Stimulated activated CD4-positive, alpha-beta T cell treated with anti-CD3 and anti-CD28 coated beads, TNF-alpha, amount 100 ng/mL, for 24 hours (primary cell): Measurements from ENCODE around the gene MRGPRX2.

Source experiments
- DNase-seq, 3 experiments: peaks; one replicate each; pipeline ENCODE4 v3.0.0-alpha.2; 2020; ENCODE audit warnings: low read depth in 3 of 3

The MRGPRX2 gene

DNA sequence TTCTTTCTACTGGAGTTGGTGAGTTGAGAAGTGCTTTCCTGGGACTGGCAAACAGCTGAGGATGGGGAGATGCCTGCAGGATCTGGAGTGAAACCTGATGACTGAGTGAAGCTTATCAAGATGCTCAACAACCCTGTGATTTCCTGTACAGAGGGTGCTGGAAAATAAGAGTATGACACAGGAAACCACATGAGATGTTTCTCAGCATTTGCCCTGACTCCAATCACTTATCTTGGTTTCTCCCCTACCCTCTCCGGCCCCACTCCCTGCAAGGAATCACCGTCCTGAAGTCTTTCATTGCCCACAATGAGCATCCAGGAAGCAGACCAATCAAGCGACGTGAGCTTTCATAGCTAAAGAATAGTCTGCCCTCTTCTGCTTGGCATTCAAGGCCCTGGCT, at the start of gene MRGPRX2:
MRGPRX2 (minus strand) TSS at position 89 of the 400 bp plus-strand sequence. CDS start 4,315 bp downstream, outside the sequence.
- DNase-seq, result peak in 1 of 3 experiments; percentile 16

- no peak for DNase-seq
Measured at GRCh38 chr11:19110295-19110694, 49.8 kb upstream of the MRGPRX2 start.

- DNase-seq, result no peak
Measured at GRCh38 chr11:19107125-19107524, 46.6 kb upstream of the MRGPRX2 start.

GRCh38 chr11:19105011-19105410, 44.5 kb upstream of the MRGPRX2 start:
- no peak for DNase-seq

- DNase-seq, result no peak
Measured at GRCh38 chr11:19102521-19102900, 42.0 kb upstream of the MRGPRX2 start.

DNA sequence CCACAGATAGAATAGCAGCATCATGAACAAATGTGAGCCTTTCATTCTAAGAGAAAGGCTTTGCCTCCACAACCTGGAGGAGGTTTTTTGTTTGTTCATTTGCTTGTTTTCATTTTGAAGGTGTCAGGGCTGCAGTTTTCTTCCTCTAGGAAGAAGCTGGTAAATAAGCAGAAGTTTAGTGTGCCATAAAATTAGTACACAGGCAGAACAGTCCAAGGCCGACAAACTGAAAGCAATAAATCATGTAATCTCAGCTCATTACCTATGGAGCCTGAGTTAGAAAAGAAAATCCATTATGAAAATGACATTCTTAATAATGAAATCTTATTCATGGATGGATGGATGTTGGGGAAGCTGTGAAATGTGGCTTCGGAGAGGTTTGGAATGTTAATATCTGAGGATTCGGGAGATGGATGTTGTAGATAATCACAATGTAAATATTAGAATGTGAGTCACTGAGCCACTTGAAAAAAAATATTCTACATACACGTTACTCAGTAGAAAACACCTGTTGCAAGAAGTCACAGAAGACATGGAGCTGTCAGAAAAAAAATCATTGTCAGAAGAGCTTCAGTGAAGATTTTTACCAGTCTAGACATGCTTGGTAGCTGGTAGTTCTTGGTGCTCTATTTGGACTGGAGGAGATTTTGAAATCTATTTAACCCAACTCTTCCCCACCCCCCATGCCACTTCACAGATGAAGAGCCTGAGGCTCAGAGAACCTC, 41.4 kb upstream of the MRGPRX2 start:
- no peak for DNase-seq

DNA sequence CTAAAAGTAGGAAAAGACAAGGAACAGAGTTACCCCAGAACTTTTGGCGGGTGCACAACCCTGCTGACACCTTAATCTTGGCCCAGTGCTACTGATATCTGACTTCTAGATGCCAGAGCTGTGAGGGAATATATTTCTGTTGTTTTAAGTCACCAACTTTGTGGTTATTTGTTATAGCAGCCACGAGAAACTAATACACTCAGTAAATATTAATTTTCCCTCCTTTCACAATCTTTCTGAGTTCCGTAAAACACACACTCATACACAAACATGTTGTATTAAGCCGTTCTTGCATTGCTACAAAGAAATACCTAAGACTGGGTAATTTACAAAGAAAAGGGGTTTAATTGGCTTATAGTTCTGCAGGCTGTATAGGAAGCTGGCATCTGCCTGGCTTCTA, 40.4 kb upstream of the MRGPRX2 start:
- DNase-seq, result no peak

GRCh38 chr11:19099093-19099492, 38.6 kb upstream of the MRGPRX2 start:
- DNase-seq, result no peak

DNA sequence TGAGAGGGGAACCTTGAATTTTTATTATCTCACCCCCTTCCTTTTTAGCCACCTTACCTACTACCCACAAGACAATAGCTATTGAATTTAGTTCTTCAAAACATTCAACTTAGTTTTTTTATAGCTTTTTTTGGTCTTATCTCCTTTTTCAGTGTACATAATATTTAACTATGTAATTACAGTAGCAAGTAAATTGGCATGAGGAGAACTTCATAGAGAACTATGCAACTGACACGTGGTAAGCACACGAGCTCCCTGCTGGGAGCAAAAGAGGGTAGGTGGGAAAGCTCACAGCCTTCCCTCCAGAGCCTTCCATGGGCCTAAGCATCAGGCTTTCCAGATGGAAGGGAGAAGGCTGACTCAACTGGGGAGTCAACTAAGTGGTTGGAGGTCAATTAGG, 34.3 kb upstream of the MRGPRX2 start:
- DNase-seq, result no peak

GRCh38 chr11:19093976-19094375, 33.5 kb upstream of the MRGPRX2 start:
- DNase-seq, result no peak

- DNase-seq, result no peak
Measured at GRCh38 chr11:19092850-19093249, 32.3 kb upstream of the MRGPRX2 start.

DNA sequence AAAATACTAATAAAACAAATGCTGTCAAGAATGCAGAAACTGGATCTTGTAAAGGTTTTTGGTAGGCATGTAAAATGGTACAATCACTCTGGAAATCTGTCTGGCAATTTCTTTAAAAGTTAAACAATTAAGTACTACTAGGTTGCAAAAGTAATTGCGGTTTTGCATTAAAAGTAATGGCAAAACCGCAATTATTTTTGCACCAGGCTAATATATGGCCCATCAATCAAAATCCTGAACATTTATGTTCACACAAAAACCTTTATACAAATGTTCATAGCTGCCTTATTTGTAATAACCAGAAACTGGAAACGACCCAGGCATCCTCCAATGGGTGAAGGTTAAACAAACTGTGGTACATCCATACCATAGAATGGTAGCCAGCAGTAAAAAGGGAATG, 31.8 kb upstream of the MRGPRX2 start:
- no peak for DNase-seq

DNA sequence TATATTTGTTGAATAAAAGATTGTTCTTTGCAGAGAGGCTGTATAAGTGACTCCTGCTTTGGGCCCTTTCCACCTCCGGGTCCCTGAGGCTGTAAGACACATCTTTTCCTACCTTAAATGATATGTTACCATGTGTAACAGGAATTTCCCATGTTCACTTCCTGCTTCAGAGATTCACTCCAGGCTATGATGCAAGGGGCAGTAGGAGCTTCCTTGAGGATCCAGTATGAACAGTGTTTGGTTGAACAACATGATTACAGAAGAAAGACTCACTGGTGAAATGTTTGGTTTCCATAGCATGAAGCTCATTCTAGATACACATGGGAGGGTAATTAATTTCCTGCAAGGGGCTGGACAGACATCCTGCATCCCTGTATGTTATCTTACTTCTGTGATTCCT, 30.8 kb upstream of the MRGPRX2 start:
- no peak for DNase-seq

- DNase-seq, result no peak
Measured at GRCh38 chr11:19089421-19089820, 28.9 kb upstream of the MRGPRX2 start.

GRCh38 chr11:19088791-19089190, 28.3 kb upstream of the MRGPRX2 start:
- no peak for DNase-seq

DNA sequence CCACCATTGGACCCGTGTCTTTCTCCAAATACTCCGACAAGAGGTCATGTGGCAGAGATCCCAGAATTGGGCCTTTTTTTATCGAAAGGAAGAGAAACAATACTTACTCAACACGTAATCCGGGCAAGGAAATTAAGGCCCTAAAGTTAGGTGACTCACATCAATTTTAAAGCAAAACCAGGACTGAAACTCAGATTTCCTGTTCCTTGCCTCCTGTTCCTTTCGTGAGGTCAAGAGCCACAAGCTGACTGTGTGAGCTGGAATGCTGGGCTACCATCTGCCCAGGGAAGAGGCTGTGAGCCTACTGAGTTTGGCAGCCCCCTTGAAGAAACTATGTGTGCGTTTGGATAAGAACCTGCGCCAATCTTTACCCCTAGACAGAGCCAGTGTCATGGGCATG, 27.1 kb upstream of the MRGPRX2 start:
- DNase-seq, result no peak

DNA sequence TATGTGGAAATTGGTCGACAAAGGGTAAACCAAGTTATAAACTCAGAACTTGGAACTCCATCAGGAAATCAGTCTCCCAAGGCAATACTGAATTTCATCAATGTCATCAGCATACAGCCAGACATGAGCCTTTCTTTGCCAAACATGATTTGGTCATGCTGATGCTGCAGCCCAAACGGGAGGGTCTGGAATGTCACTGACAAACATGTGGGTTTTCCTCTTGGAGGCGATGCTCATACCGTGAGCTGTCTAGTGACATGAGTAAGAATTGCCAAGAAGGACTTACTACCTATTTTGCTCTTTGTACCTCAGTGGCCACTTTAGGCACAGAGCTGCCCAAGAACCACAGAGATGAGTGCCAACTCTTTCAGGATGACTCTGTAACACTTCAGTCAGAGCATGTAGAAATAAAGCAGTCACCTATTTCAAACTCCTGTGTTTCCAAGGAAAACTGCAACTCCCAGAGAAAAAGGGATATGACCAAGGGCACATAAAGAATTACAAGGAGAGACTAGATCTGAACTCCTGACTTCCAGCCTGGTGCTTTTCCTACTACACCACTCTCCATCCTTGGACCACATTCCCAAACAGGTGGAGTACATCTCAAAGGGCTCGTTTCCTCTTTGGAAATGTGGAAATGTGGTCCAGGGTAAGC, 24.3 kb upstream of the MRGPRX2 start:
- no peak for DNase-seq

- DNase-seq, result no peak
Measured at GRCh38 chr11:19083166-19083565, 22.6 kb upstream of the MRGPRX2 start.

- no peak for DNase-seq
Measured at GRCh38 chr11:19080579-19080993, 20.1 kb upstream of the MRGPRX2 start.

- no peak for DNase-seq
Measured at GRCh38 chr11:19079643-19080440, 19.3 kb upstream of the MRGPRX2 start.

- no peak for DNase-seq
Measured at GRCh38 chr11:19077965-19078364, 17.4 kb upstream of the MRGPRX2 start.

GRCh38 chr11:19076744-19077589, 16.4 kb upstream of the MRGPRX2 start:
- peak; percentile 14 to 52 (median 24) for DNase-seq
